HG03159 (cell line): ENCODE data around the gene ZBTB17.
A peak's percentile ranks its signal among the peaks of the same experiment; 100 is the strongest.
"Not testable (repeated sequence)": the region's sequence is repeated elsewhere in the genome, so short reads cannot be mapped to it uniquely, and the experiment has no call there.

Experiments
- ATAC-seq: cut with Tn5 transposase; IDR thresholded peaks from one replicate; pipeline ENCODE4 v1.9.1; 2021; ENCODE audit warnings: mild to moderate bottlenecking, moderate library complexity; ENCODE audit not compliant: unreplicated experiment

The ZBTB17 gene

DNA sequence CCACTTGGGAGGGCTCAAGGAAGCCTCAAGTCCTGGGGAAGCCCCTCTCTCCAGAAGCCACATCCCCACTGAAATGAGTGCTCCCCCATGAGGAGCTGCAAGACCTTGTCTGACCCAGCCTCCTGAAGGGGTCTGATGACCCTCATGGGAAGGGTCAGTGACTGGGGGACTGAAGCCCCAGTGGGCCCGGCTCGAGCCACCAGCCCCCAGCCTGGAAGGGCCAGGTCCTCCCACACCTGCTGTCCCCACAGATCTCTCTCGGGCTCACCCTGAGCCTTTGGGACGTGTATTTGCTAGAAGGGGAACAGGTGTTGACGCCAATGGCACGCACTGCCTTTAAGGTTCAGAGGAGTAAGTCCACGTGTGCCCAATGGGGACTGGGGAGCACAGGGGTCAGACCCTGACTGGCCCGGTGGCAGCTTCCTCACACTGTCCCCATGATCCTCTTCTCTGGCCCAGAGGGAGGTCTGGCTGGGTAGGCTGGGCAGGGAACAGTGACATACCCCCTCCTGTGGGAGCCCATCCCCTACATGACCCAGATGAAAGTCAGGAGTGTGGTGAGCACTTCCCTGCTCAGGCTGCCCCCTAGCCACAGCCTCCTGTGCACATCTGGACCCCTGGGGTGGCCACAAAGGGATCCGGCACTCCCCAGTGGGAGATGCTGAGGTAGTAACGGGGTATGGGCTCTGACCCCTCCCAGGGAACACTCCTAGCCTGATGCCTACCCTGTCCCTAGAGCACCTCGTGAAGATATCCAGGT, 15.7 kb upstream of the ZBTB17 start:
- no peak for ATAC-seq

DNA sequence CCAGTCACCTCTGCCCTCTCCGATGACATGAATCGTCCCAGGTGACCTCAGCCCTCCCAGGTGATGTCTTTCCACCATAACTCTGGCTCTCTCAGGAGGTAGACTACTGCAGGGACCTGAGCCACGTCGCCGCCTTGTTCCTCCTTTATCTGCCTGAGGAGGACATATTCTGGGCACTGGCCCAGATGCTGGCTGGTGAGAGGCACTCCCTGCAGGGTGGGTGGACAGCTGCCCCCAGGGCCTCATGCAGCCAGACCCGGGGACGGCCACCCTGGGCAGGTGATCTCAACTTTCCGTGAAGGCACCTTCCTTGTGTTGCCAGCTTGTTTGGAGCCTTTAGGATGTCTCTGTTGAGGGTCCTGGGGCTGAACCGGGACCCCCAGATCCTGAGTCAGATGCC, 13.9 kb upstream of the ZBTB17 start:
- ATAC-seq: no peak

DNA sequence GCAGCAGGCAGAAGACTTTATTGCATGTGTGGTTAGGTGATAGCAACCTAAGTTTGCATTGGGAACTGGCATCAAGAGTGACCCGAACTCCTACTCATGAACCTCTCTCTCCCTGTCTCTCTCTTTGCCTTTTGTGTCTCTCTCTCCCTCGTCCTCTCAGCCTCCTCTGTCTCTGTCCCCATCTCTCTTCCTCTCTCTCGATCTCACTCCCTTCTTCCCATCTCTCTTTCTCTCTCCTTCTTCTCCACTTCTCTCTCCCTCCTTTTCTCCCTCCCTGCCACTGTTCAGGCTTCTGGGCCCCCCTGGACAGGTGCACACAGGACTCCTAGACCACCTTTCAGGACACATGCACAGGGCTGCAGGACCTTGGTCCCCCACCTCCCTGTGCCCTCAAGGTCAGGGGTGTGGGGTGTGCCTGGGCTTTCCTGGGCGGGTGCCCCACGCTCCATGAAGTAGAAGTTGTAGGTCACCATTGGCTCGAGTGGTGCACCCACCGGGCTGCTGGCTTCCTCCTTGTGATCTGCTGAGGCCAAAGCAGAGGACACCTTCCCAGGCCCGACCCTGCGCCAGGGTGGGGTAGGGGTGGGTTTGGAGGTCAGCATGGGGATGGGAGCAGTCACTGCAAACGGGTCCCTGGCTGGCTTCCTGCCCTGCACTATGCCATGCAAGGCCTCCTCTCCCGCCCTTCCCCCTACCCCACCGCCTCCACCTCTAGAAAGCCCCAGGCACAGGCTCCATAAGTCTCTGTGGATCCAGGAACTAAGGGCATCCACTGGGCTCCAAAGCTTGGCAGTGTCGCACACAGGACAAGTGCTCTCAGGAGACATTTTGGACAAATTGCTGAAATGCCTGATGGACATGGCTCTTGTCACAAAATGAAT, 13.2 kb upstream of the ZBTB17 start:
- no peak for ATAC-seq

DNA sequence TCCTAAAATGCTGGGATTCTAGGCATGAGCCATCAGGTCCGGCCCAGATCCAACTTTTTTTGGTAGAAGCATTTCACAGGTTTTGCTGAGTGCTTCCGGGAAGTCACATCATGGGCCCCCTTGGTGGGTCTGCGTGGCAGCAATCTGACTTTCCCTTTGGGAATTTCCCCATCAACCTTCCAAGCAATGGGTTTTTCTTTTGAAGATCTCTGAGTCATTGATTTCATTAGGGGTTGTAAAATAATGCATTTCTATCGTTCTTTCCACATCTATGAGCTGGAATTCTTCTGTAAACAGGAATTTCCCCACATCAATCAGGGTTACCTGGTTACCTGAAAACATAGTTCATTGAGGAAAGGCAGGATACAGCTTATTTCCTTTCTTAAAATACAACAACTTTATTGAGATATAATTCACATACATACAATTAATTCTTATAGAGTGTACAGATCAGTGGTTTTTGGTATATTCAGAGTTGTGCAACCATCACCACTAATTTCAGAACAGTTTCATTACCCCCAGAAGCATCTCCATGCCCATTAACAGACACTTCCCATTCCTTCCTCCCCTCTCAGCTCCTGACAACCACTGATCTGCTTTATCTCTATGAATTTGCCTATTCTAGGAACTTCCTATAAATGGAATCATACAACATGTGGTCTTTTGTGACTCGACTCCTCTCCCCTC, 9.9 kb upstream of the ZBTB17 start:
- no peak for ATAC-seq

DNA sequence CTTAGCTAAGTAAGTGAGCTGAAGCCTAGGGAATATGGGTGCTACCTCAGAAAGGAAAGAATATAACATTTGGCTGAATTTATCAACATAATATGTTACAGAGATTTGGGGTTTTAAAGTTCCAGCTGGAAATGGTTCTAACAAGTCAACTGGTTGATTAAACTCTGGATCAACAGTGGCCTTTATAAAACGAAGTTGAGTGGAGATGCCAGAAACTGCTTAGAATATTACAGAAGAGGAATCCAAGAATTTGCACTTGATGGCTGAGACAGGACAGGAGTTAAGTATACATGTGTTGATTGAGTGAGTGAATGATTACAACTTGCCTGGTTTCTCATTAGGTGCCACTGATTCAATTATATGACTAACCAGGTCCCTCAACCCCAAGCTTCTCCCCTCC, 7.4 kb upstream of the ZBTB17 start:
- no peak for ATAC-seq

DNA sequence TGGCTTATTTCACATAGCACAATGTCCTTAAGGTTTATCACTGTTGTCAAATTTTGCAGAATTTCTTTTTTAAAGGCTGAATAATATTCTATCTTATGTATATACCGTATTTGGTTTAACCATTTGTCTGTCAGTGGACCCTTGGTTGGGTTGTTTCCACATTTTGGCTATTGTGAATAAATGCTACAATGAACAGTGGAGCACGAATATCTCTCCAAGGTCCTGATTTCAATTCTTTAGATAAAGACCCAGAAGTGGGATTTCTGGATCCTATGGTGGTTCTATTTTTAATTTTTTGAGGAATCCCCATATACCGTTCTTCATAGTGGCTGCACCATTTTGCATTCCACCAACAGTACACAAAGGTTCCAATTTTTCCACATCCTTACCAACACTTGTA, 5.8 kb upstream of the ZBTB17 start:
- ATAC-seq: no peak

DNA sequence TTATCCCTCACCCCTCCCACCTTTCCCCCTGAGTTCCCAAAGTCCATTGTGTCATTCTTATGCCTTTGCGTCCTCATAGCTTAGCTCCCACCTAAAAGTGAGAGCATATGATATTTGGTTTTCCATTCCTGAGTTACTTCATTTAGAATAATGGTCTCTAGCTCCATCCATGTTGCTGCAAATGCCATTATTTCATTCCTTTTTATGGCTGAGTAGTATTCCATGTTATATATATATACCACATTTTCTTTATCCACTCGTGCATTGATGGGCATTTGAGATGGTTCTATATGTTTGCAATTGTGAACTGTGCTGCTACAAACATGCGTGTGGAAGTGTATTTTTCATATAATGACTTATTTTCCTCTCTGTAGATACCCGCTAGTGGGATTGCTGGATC, 2.0 kb upstream of the ZBTB17 start:
- ATAC-seq: not testable (repeated sequence)

DNA sequence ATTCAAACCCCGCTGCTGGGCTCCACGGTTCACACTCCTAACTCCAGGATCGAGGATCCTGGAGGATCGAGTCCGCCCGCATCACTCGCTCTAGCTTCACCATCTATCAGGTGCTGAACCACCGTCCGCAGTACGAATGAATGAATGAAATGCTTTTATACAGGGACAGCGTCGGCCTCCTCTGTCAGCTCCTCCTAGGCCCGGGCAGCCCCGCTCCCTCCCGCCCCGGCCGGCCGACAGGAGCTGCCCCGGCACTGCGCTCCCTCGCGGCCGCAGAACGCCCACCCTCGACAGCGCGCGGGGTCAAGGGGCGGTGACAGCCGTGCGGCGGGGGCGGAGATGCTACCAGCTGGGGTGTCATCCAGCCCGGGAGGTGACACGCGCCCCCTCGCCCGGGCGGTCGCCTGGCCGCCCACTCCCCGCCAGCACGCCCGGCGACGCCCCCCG, 520 bp downstream of the ZBTB17 start:
- peak; percentile 56 for ATAC-seq

DNA sequence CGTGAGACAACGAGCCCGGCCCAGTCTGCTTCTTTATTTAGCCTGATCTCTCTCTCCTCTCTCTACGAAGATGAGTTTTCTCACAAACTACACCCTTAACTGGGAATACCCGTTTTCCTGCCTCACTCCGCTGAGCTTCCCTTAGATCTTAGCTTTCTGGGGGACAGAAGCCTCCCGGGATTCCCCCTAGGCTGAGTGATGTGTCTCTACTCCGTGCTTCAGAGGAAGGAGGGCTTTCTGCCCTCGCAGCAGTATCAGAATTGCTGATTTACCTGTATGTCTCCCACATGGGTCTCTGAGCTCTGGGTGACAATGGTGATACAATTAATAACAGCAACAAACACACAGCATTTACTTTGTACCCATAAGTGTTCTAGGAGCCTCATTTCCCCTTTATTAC, 1.0 kb downstream of the ZBTB17 start:
- ATAC-seq: no peak

DNA sequence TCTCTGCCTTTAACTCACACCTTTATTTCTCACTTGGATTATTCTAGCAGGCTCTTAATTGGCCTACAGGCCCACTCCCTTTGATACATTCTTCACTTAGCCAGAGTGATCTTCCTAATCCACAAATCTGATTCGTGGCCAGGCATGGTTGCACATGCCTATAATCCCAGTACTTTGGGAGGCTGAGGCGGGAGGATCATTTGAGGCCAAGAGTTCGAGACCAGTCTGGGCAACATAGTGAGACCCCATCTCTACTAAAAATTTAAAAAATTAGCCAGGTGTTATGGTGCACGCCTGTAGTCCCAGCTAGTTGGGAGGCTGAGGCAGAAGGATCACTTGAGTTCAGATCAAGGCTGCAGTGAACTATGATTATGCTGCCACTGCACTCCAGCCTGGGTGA, 2.1 kb downstream of the ZBTB17 start:
- no peak for ATAC-seq

DNA sequence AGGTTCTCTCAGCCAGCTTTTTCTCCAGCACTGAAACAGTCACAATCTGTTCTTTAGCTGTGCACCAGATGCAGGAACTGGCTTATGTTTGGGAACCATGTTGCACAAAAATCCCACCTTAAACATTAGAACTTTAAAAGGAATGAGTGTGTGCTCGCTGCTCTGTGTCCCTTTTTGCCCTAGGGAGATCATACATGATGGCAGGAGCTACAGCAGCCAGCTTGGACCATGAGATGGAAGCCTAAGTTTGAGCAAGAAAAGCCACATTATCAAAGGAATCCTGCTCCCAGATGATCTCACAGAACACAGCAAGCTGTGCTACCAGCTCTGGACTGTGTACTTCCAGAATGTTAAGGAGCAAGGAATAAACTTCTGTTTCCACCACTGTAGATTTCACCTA, 3.5 kb downstream of the ZBTB17 start:
- no peak for ATAC-seq

DNA sequence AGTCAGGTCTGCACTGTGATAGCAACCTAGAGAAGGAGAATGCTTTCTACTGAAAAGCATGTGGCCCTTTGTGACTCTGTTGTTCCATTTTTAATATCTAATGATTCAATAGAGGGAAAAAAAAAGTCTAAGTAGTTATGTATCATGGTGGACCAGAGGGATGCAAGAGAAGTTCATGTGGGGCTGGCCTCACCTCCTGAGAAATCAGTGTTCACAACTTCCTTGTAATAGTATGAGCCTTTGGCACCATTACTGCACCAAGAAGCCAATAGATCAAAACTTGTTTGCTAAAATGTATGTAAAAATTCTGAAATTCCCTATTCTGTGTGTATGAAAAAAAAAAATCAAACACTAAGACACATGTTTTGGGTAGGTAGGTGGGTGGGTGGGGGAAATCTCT, 5.0 kb downstream of the ZBTB17 start:
- ATAC-seq: no peak

DNA sequence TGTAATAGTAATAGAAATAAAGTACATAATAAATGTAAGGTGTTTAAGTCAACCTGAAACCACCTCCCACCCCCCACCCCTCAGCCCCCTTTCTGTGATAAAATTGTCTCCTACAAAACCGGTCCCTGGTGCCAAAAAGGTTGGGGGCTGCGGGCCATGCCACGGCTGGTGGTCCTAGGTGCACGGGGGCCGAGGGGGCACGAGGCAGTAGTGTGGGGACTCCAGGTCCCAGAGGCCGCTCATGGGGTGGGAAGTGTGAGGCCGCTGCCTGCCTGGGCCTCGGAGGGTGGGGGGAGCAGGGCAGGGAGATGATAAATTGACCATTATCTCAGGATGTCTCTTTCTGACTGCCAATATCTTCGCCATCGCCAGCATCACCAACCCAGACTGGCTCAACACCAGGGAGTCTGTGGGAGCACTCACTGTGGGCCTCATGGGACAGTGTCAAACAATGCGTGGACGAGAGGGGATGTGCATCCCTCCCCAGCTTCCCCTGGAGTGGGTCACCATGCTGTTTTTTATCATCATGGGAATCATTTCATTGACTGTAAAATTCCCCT, 6.5 kb downstream of the ZBTB17 start:
- ATAC-seq: no peak

DNA sequence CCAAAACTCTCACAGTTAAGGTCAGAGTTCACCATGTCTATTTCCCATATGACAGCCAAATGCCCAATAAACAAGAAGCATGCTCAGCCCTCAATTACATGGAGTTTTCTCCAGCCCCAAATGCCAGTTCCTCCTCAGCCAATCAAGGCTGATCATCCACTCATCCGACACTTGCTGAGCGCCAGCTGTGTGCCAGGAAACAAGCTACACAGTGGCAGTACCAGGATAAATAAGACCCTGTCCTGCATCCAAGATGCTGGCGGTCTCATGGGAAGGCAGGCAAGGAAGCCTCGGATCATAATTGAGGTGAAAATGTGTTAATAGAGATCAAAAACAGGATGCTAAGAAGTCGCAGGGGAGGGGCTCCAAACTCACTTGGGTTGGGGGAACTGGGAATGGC, 7.7 kb downstream of the ZBTB17 start:
- ATAC-seq: no peak

DNA sequence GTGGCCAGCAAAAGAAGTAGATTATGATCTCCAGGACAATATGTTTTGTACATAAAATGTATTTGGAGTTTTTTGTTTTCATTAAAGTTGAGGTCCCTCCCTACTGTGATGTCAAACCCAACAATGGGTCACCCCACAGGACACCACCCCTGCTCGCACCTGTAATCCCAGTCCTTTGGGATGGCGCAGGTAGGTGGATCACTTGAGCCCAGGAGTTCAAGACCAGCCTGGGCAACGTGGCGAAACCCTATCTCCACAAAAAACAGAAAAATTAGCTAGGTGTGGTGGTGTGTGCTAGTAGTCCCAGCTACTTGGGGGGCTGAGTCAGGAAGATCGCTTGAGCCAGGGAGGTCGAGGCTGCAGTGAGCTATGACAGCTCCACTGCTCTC, 9.0 kb downstream of the ZBTB17 start:
- no peak for ATAC-seq

DNA sequence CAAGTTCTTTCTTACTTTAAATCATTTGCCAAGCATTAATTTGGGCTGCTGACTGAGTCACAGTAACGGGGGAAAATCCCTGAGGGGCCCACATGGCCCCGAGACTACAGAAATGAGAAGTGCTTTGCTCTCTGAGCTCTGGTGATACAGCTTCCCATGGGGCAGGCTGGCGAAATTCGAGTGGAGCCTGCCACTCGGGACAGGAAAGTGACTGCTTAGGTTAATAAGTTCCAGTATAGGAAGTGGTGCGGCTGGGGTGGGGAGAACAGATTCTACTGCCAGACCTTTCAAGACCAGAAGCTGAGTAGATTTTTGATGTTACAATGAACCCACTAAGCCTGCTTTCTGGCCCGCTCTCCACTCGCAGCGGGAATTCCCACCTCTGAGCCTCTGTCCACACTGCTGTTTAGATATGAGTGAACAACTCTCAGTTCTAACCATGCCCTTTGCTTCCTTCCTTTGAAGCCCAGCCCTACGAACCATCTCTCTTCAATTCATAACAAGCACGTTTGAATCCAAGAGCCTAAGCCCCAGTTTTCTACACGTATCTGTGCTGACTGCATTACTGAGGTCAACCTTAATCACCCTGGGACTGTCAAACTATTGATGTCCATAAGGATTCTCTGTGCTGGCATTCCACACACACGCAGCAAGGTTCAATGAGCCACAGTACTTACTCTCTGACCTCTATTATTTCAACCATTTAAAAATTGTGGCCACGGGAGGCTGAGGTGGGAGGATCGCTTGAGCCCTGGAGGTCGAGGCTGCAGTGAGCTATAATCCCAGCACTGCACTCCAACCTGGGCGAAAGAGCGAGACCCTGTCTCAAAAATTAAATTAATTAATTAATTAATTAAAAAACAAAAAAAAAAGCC, 9.6 kb downstream of the ZBTB17 start:
- ATAC-seq: peak; percentile 59

DNA sequence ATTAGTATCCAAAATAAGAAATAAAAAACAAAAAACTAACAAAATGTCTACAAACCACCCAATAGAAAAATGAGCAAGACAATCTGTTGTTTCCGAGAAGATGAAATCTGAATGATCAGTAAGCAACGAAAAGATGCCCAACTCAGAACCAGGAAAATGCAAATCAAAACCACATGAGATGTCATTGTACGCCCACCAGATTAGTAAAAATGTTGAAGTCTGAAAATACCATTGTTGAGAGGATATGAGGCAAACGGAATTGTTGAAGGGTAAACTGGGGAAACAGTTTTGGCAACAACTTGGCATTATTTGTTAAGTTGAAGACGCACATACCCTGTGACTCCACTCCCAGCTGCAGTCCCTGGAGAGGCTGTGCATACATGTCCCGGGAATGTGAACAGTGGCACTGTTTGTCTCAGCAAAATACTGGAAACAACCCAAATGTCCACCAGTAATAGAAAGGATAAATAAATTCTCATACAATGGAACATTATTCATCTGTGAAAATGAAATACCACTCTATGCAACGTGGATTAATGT, 10.6 kb downstream of the ZBTB17 start:
- no peak for ATAC-seq

DNA sequence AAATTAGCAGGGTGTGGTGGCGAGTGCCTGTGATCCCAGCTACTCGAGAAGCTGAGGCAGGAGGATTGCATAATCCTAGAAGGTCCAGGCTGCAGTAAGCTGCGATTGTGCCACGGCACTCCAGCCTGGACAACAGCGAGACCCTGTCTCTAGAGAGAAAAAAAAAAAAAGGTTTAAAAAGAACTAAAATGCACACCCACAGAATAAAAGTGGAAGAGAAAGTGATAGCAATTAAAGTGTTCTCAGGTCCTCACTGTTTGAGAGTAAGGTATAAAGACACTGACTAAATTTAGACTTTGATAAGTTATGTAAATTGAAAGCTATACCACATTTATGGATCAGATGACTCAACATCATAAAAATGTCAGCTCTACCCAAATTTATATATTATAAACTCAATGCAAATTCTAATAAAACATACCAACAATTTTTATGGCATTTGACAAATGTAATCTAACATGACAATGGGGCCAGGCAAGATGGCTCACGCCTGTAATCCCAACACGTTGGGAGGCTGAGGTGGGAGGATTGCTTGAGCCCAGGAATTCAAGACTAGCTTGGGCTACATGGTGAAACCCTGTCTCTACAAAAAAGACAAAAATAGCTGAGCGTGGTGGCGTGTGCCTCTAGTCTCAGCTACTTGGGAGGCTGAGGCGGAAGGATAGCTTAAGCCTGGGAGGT, 11.8 kb downstream of the ZBTB17 start:
- ATAC-seq: no peak

DNA sequence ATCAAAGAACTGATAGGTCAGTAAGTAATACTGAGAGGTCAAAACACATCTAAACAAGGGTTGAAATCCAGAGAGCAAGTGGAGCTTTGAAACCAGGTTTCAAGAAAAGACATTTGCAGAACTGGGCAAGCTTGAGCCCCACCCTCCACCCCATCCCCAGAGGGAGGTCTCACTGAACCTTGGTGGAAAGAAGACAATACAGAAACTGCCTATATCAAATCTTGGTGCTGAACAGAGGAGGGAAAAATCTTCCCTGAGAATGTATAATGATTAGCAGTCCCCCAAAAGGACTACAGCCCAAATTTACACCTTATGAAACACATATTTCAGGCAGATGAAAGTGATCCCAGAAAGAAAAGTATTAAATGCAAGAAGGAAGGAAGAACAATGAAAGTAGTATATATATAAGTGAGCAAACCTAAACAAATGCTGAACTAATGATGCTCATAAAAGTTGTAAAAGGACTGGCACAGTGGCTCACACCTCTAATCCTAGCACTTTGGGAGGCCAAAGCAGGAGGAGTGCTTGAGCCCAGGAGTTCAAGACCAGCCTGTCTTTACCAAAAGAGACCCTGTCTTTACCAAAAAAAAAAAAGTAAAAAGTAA, 12.4 kb downstream of the ZBTB17 start:
- ATAC-seq: no peak
